ENCODE measurements around the gene ANAPC2.

The ANAPC2 gene

GRCh38 chr9:137182836-137183235, 5.5 kb downstream of the ANAPC2 start:
- H3K4me2 ChIP-seq, result no peak overlapping the region
- TF ChIP-seq CTCF (conservative IDR thresholded peaks at IDR 0.05; ENCODE audit: low read depth, low read length), result no peak

GRCh38 chr9:137181680-137182079, 6.7 kb downstream of the ANAPC2 start:
- Histone ChIP-seq H3K27me3 (ENCODE audit: insufficient read depth, low read depth) (no peaks in the 10 kb centered on the region), H3K4me1 (ENCODE audit: low read depth, poor library complexity, severe bottlenecking) (peaks cover 3% of the 10 kb centered on the region), H3K4me2 (no peak overlapping the region), H3K36me3 (ENCODE audit: insufficient read depth) (no peaks in the 10 kb centered on the region), H3K79me2 (ENCODE audit: insufficient read depth, low read depth) (peaks cover 5% of the 10 kb centered on the region; the same call in 1 of the 2 replicates), H3K27ac (no peak overlapping the region), H4K20me1 (ENCODE audit: insufficient read depth) (no peaks in the 10 kb centered on the region), H2AFZ (ENCODE audit: low read depth) (no peak overlapping the region), H3K4me3 (IDR thresholded peaks at IDR 0.05; ENCODE audit: insufficient read depth, low read depth, low read length) (no peak overlapping the region), H3K9ac (no peak overlapping the region)
- TF ChIP-seq CTCF (conservative IDR thresholded peaks at IDR 0.05; ENCODE audit: low read depth, low read length), result no peak

More at GRCh38 chr9:137182836-137183235, 5.5 kb downstream of the ANAPC2 start:
- H4K20me1 ChIP-seq (ENCODE audit: insufficient read depth), result no peaks in the 10 kb centered on the region
- H3K36me3 ChIP-seq (ENCODE audit: insufficient read depth), result no peaks in the 10 kb centered on the region
- H3K9ac ChIP-seq, result no peak overlapping the region
- no peaks in the 10 kb centered on the region for H3K27me3 ChIP-seq (ENCODE audit: insufficient read depth, low read depth)
- no peak overlapping the region for H3K27ac ChIP-seq
- H3K4me3 ChIP-seq (IDR thresholded peaks at IDR 0.05; ENCODE audit: insufficient read depth, low read depth, low read length), result no peak overlapping the region
- H3K79me2 ChIP-seq (ENCODE audit: insufficient read depth, low read depth), result peaks cover 16% of the 10 kb centered on the region
- H2AFZ ChIP-seq (ENCODE audit: low read depth), result no peak overlapping the region
- peaks cover 12% of the 10 kb centered on the region for H3K4me1 ChIP-seq (ENCODE audit: low read depth, poor library complexity, severe bottlenecking)

- Histone ChIP-seq H4K20me1 (ENCODE audit: insufficient read depth) (no peaks in the 10 kb centered on the region), H3K36me3 (ENCODE audit: insufficient read depth) (no peaks in the 10 kb centered on the region), H3K4me3 (IDR thresholded peaks at IDR 0.05; ENCODE audit: insufficient read depth, low read depth, low read length) (no peak overlapping the region), H2AFZ (ENCODE audit: low read depth) (no peak overlapping the region), H3K27ac (no peak overlapping the region), H3K4me1 (ENCODE audit: low read depth, poor library complexity, severe bottlenecking) (no peaks in the 10 kb centered on the region), H3K4me2 (no peak overlapping the region), H3K27me3 (ENCODE audit: insufficient read depth, low read depth) (no peaks in the 10 kb centered on the region), H3K9ac (no peak overlapping the region), H3K79me2 (ENCODE audit: insufficient read depth, low read depth) (no peaks in the 10 kb centered on the region)
- no peak for TF ChIP-seq CTCF (conservative IDR thresholded peaks at IDR 0.05; ENCODE audit: low read depth, low read length)
Observed at GRCh38 chr9:137180491-137180890, 7.9 kb downstream of the ANAPC2 start.

- no peaks in the 10 kb centered on the region for H3K4me1 ChIP-seq (ENCODE audit: low read depth, poor library complexity, severe bottlenecking)
- no peak overlapping the region for H3K4me3 ChIP-seq (IDR thresholded peaks at IDR 0.05; ENCODE audit: insufficient read depth, low read depth, low read length)
- H3K4me2 ChIP-seq, result no peak overlapping the region
- H2AFZ ChIP-seq (ENCODE audit: low read depth), result no peak overlapping the region
- H3K27me3 ChIP-seq (ENCODE audit: insufficient read depth, low read depth), result no peaks in the 10 kb centered on the region
- no peak overlapping the region for H3K9ac ChIP-seq
- no peaks in the 10 kb centered on the region for H4K20me1 ChIP-seq (ENCODE audit: insufficient read depth)
- H3K36me3 ChIP-seq (ENCODE audit: insufficient read depth), result no peaks in the 10 kb centered on the region
- H3K79me2 ChIP-seq (ENCODE audit: insufficient read depth, low read depth), result no peaks in the 10 kb centered on the region
- no peak overlapping the region for H3K27ac ChIP-seq
- no peak for TF ChIP-seq CTCF (conservative IDR thresholded peaks at IDR 0.05; ENCODE audit: low read depth, low read length)
Observed at GRCh38 chr9:137179761-137180160, 8.6 kb downstream of the ANAPC2 start.
